Measurements from ENCODE around the gene GSN. TPM values are rescaled to one million over a fixed set of nuclear protein-coding genes. Genes with fewer than 3 reads are reported as not detected.

Gene GSN
- total RNA-seq, 4 donors from 2014 or later, result 364 to 571 (median 480) TPM

- no peaks in the 10 kb centered on the region for H3K4me1 ChIP-seq
- no peak overlapping the region for H3K27ac ChIP-seq
- no peak overlapping the region for H3K4me3 ChIP-seq
- H3K36me3 ChIP-seq, result no peaks in the 10 kb centered on the region
- no peak for DNase-seq
- no peaks in the 10 kb centered on the region for H3K9me3 ChIP-seq
- no peak for TF ChIP-seq CTCF (IDR thresholded peaks at IDR 0.05)
- no peak for TF ChIP-seq POLR2A (IDR thresholded peaks at IDR 0.05)
- H3K27me3 ChIP-seq, result no peaks in the 10 kb centered on the region
Measured at GRCh38 chr9:121239851-121240250, 28.1 kb upstream of the GSN start.

- H3K4me3 ChIP-seq, result no peak overlapping the region
- no peaks in the 10 kb centered on the region for H3K4me1 ChIP-seq
- no peaks in the 10 kb centered on the region for H3K9me3 ChIP-seq
- no peaks in the 10 kb centered on the region for H3K36me3 ChIP-seq
- no peak overlapping the region for H3K27ac ChIP-seq
- H3K27me3 ChIP-seq, result no peaks in the 10 kb centered on the region
- DNase-seq, result no peak
- TF ChIP-seq CTCF (IDR thresholded peaks at IDR 0.05) (no peak), POLR2A (IDR thresholded peaks at IDR 0.05) (no peak)
Measured at GRCh38 chr9:121240472-121241135, 27.4 kb upstream of the GSN start.

- H3K27ac ChIP-seq, result peak overlapping the region in 1 of 4 donors; percentile 4
- no peak overlapping the region for H3K4me3 ChIP-seq
- no peaks in the 10 kb centered on the region for H3K27me3 ChIP-seq
- no peaks in the 10 kb centered on the region for H3K4me1 ChIP-seq
- no peaks in the 10 kb centered on the region for H3K36me3 ChIP-seq
- DNase-seq, result no peak
- no peaks in the 10 kb centered on the region for H3K9me3 ChIP-seq
- no peak for TF ChIP-seq POLR2A (IDR thresholded peaks at IDR 0.05)
- TF ChIP-seq CTCF (IDR thresholded peaks at IDR 0.05), result no peak
Measured at GRCh38 chr9:121242219-121242958, 25.6 kb upstream of the GSN start.

- Histone ChIP-seq H3K4me3 (no peak overlapping the region), H3K36me3 (no peaks in the 10 kb centered on the region), H3K27ac (peak overlapping the region in 1 of 4 donors; percentile 4), H3K27me3 (no peaks in the 10 kb centered on the region), H3K4me1 (no peaks in the 10 kb centered on the region), H3K9me3 (no peaks in the 10 kb centered on the region)
- no peak for DNase-seq
- TF ChIP-seq POLR2A (IDR thresholded peaks at IDR 0.05) (no peak), CTCF (IDR thresholded peaks at IDR 0.05) (no peak)
Measured at GRCh38 chr9:121242959-121243346, 25.0 kb upstream of the GSN start.

GRCh38 chr9:121246821-121247561, 21.0 kb upstream of the GSN start:
- no peak for TF ChIP-seq POLR2A (IDR thresholded peaks at IDR 0.05)
- TF ChIP-seq CTCF (IDR thresholded peaks at IDR 0.05), result no peak
- Histone ChIP-seq H3K27me3 (no peaks in the 10 kb centered on the region), H3K9me3 (no peaks in the 10 kb centered on the region), H3K4me3 (no peak overlapping the region), H3K36me3 (no peaks in the 10 kb centered on the region), H3K4me1 (no peaks in the 10 kb centered on the region), H3K27ac (no peak overlapping the region)
- no peak for DNase-seq

Measured in Peyer's patch (tissue), 4 donors.